Hematopoietic multipotent progenitor cell treated with erythropoietin and hydrocortisone succinate and interleukin-3 and kit ligand, for 8 days (in vitro differentiated cells): ENCODE measurements around the gene CCDC146.
A peak's percentile ranks its signal among the peaks of the same experiment; 100 is the strongest.
"Not testable (repeated sequence)": the region's sequence is repeated elsewhere in the genome, so short reads cannot be mapped to it uniquely, and the experiment has no call there.

Experiments
- DNase-seq: peaks from one replicate; pipeline ENCODE4 v3.0.0-alpha.2; 2015

The CCDC146 gene

DNA sequence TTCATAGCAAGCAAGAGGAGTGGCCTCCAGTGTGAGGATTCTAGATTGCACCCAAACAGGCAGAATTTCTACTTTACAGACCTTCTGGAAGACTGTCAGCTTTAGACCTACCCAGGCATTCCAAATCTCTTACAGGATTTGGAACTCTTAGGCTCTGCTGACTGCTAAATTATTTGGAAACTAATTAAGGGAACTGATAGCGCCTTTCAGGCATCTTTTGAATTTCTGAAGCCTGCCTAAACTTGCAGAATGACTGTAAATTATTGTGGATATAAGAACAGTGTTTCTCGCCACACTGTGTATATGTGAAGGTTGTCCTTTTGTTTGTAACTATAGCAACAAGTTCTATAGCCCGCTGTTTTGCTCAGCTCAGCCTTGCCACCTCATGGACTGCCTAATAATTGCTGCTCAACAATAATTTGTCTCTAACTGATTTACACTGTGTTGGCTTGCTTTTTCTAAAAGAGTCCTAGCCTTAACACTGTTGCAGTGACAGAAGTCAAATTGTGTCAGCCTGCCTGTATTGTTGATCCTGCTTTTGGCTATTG is 32.6 kb downstream of the CCDC146 start:
- DNase-seq: not testable (repeated sequence)

DNA sequence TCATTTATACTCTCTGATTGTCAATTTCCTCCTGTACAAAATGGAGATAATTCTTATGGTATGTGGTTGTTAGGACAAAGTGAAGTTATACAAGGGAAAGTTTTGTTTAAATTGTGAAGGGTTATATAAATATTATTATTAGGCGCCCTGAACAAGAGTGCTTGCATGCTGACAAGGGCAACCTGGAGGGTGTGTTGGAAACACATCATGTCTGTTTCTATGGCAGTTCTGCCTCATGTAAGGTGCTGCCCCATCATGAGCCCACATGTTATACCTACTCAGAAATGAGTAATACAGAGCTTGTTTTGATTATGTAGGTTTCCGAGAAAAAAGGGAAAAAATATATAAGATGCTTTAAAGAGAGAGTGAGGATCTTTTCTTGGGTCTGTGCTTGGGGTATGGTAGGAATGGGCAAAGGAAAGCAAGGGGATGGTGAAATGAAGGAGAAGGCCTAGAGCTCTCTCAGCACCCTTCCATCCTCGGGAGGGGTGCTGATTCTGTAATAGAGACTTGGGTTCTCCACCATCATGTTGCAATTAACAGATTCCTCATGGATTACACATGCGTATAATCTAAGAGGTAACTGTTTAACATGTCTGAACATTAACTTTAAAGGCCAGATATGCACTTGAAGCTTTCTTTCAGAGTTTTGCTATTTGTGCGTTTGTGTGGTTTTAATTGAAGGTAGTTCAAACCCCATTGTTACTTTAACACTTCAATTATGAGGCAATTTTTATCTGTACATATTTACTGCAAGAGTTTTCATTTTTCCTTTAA is 33.4 kb downstream of the CCDC146 start:
- DNase-seq: not testable (repeated sequence)

DNA sequence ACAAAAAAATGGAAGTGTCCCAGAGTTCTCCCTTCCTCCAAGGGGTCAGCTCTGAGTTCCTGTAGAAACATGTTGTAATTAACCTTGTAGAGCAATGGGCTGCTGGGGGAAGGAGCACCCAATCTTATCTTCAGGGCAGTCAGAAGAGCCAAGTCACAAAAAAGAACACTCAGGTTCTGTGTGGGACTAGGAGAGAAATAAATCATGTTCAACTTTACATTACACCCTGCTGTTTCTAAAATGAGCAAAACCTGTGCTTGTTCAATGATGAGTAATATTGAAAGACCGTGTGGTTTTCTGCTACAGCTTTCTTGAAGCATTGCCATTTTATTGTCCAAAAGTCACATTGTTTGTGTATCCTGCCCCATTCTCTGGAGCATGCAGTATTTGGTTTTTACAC is 34.6 kb downstream of the CCDC146 start:
- not testable (repeated sequence) for DNase-seq

DNA sequence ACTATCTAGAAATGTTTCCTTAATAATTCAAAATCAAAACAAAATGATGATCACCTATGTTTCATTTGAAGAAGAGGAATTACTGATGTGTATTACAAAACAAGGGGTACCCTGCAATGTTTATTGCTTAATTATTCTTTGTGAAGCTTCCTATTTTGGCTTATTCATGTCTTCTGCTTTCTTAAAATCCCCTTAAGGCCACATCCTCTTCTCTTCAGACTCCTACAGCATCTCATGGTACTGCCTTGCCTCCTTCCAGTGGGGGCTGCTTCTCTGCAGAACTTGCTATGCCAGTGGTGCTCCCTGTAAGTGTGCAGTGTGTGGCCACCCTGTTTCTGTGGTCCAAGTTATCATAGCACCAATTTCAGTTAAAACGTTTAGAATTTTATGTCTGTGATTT is 35.0 kb downstream of the CCDC146 start:
- no peak for DNase-seq

DNA sequence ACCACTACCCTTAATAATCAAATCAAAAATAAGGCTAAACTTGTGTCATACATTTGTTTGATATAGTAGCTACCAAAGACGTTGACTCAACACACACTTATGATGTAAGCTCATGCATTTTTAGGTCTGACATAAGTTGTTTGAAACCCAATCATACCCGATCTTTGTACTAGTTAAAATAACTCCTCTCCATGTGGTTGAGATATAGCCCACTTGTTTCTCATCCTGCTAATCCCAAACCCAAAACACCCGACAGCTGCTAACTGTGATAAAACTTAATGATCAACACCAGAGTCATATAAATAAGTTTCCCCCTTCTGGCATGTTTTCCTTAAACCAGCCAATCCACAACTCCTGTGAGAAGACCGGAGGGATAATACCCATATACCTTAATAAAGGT is 48.7 kb downstream of the CCDC146 start:
- not testable (repeated sequence) for DNase-seq

DNA sequence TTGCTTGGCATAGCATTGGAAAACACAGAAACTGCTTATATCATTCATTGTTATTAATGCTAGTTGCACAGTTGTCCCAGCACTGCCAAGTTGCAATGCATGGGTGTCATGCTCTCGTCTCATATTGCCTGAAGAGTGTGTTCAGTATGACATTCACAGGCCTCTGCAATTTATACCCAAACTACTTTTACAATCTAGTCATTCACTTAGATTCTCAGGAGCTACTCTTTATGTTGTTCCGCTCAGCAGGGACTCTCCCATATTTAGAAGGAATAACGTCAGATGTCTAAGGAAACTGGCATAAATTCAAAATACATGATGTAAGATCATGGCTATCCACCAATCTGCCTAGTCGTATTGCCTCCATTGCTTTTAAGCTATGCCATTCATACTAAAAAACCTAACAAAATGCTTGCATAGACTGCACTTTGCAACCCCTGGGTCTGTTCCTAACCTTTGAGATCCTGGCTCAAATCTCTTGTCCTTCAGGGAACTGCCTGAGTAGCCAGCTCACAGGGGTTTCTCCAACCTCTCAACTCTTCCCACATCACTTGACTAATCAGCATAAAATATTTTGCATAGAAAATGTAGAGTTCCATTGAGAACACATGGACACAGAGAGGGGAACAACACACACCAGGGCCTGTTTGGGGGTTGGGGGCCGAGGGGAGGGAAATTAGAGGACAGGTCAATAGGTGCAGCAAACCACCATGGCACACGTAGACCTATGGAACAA is 50.2 kb downstream of the CCDC146 start:
- not testable (repeated sequence) for DNase-seq

DNA sequence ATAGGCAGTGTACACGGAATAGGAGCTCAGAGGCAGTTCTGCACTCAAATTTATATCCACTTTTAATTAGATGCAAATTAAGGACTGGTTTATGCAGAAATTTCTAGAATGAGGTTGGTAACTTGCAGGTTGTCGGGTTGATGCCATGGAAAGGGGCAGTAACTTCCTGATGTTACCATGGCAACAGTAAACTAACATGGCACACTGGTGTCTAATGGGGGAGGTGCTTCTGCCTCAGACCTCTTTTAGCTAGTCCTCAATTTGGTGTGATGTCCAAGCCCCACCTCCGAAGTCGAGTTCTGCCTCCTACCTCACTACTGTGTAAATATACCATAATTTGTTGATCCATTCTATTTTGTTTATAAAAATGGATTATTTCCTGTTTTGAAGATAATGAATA is 52.0 kb downstream of the CCDC146 start:
- not testable (repeated sequence) for DNase-seq

DNA sequence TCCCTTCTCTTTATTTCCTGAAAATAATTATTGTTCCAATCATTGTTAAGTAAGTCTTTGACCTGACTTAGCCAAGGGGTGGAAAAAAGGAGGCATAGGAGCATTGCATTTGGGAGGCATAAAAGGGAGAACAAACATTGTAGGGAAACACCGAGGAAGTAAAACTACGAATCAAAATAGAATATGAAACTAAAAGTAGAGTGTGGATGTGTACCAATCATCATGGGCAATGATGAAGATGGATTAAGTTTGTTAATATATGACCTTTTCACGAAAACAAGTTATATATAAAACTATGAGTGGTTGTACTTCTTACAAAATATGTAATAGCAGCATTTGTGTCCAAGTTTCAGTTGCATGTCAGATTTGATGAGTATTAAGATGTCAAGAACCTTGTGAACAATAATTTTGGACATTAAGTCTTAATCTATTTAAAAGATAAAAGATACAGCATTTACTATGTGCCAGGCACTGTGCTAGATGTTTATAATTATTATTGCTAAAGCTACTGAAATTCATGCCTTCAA is 52.9 kb downstream of the CCDC146 start:
- DNase-seq: not testable (repeated sequence)

DNA sequence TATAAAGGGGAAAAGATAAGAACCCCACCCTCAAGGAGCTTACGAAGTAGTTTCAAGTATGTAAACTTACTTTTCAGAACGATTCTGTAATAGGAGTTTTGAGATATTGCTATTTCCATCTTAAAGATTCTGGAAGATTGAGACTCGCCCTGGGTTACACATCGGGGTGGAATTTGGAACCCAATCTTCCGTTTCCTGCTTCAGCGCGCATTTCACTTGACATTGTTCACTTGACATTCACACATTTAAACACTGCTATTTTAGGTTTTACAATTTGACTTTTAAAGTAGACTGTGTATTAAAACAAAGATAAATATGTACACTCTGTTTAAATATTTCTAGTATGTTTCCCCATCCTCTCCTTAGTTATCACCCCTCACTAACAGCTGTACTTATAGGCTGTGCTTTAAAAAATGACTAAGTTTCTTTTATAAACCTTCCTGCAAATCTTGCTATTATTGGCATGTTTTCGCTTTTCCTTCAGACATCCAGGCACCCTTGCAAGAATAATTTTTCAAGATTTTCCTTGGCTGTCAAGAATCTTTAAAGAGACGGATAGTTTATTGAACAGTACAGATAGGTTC is 55.0 kb downstream of the CCDC146 start:
- DNase-seq: not testable (repeated sequence)

DNA sequence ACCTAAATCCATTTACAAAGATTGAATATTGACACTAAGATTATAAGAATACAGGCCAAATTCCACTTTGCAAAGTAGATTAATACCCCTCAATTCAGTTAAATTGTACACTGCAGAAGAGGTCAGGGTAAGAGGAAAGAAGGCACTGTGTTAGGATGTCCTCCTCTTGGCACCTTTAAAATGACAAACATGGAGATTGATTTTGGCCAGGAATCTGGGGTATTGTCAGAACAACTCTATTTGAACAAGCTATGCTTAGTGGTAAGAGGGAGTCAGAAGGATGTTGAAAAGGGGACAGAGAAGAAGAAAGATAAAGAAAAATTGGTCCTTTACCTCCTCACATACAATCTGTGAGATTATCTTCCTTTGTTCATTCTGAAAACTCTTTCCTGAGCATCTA is 55.6 kb downstream of the CCDC146 start:
- not testable (repeated sequence) for DNase-seq

DNA sequence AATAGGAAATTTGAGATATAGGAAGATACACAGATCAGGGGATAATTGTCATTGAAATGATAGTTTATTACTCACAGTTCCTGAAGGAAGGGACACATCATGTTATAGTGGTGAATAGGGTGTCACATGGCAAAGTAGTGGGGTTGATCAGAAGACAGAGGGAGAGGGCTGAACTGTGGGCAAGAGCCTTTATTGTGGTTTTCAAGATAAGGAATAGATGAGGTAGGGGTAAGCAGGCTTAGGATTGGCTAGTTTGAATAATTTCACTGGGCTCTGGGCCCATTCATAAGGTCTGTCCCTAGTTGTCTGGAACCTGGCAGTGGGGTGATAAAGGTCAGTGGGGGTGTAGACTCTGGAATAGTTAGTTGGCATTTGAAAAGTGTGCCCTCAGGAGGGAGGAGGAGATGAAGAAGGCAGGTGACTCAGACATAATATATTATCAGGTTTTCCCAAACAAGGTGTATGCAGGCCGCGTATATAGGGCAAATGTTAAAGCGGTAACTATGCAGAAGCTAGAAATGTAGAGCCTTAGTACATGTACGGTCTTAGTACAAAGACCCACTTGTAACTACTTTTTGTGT is 58.7 kb downstream of the CCDC146 start:
- DNase-seq: peak; percentile 69

DNA sequence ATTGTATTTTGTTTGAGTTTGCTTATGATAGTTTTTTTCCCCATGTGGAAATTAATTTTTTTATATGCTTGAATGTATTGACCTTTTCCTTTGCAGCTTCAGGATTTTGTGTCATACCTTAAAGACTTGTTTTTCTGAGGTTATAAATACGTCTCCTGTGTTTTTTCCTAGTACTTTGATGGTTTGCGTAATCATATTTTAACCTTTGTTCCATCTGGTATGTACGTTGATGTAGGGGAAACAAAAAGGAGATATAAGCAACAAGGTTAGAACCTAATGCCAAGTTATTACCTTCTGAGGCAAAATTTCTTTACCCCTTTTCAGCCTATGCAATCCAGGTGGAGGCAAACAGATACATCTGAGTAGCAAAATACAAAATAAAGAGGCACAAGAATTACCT is 59.3 kb downstream of the CCDC146 start:
- DNase-seq: no peak

DNA sequence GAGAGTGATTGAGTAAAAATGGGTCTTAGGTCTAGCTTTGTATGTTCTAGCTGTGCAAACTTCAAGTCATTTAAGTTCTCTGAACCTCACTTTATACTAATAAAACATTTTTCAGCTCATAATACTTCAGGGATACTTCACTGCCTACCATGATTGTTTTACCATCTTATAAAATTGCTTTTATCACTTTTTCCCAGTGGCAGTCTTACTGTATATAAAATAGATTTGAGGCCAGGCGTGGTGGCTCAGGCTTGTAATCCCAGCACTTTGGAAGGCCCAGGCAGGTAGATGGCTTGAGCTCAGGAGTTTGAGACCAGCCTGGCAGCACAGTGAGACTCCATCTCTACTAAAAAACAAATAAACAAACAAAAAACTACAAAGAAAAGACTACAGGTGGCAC is 59.8 kb downstream of the CCDC146 start:
- no peak for DNase-seq

DNA sequence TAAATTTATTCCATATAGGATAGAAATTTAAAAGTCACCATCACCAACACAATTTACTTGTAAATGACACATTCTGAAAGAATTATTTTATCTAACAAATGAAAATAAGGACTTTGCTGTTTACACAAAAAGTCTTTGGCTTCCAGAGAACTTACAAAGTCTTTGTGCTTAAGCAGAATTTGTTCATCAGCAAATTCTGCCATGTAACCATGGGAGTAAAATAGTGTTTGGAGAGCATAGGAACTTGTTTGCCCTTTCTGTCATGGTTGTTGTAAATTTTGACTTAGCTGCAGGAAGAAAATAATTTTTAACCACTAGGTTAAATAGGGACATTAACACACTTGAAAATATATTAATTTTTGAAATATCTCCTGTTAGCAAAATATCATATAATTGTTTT is 62.0 kb downstream of the CCDC146 start:
- no peak for DNase-seq

DNA sequence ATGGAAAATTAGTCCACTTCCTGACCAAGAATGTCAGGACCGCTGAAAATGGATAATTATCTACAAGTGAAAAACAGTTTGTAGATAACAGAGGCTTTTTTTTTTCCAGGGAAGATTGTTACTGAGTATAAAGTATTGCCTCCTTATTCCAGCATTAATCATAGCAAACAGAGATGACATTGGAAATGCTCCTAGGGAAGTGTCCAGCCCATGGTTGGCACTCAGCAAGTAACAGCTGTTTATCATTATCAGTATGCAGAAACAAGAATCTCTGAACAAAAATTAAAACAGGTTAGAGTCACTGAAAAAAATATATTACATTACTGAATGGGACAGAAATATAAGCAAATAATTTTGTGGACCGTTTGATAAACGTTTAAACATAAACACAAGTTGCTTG is 62.6 kb downstream of the CCDC146 start:
- no peak for DNase-seq

DNA sequence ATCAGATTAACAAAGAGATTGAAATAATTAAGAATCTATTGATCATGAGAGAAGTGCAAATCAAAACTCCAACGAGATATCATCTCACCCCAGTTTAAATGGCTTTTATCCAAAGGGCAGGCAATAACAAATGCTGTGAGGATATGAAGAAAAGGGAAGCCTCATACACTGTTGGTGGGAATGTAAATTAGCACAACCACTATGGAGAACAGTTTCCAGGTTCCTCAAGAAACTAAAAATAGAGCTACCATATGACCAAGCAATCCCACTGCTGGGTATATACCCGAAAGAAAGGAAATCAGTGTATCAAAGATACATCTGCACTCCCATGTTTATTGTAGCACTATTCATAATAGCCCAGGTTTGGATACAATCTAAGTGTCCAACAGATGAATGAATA is 63.5 kb downstream of the CCDC146 start:
- DNase-seq: no peak

DNA sequence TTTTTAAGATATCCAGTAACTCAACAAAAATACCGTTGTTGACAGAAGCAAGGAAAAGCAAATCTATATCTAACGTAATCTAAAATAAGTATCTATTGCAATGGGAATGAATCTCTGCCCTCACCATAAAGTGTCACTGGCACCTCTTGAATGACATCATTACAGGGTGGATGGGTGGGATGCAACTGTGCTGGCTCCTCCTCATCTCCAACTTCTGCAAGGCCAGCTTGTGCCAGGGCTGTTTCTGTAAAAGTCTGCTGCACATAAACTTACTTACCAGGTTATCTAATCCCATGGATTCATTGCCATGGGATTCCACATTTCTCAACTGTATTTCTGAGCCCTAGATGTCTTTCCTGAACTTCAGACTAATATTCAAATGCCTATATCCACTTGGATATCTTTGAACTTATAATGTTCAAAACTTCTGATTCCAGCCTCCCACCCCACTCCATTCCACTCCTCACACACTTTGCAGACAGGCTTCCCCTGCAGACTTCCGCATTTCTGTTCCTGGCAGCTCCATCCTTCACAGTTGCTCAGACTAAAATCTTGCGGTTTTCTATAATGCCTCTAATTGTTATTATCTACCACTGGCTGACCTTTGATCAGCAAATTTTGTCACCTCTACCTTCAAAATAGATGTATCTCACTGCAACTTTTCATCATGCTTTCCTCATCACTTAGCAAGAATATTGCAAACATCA is 66.5 kb downstream of the CCDC146 start:
- peak; percentile 19 for DNase-seq

DNA sequence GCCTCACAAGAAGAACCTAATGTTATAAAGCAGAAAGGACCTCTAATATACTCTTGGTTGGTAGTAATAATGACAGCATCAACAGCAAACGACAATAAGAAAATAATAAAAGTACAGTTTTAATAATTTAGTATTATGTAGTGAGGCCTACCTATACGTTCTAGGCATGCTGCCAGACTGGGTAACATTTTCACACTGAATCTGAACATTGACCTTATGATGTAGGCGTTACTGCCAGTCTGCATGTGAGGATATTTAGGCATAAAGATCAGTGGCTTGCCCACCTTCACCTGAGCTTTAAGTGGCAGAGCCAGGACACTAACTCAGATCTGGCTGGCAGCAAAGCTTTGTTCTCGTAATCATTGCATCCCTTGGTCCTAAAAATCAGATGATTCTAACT is 74.7 kb downstream of the CCDC146 start:
- no peak for DNase-seq

DNA sequence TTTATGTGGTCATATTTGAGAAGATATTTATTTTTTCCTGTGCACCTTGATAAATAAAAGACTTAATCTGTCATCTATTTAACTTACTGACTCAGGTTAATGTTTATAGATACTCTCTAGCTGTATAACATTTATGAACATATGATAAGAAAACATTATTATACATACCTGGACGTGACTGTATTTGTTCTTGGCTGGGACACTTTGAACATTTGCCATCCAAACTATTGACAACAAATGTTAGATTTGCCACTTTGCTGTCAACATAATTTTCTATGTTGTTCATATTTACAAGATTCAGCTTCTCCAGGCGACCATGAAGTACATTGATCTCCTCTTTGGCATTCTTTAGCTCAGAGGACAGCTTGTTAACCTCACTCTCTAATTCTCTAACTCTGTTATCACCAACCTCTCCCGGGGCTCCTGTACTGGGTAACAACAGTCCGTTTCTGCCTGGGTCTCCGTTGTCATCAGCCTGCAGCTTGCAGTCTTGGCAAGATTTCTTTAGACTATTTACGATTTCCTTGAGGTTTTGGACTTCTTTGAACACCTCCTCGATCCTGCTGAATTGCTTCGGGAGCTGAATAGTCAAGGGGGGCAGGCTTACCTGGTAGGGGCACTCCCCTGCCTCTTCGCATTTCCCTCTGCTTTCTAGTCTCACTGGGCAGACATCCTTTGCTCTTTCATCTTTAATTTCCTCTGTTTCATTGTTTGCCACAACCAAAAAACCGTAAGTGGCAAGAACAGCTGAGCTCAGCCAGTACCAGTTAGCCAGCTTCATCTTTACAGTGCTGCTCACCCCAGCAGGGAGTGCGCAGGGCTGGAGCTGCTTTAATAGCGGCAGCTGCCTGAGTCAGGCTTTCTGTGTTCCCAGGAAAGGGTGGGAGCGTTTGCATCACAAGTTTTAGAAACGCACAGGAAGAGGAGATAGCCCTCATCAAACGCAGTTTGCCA is 76.9 kb downstream of the CCDC146 start, which contains the start of gene FGL2:
FGL2 (minus strand) TSS at position 807 of the 954 bp plus-strand sequence; CDS start at position 781, 26 bp downstream.
- DNase-seq: no peak

DNA sequence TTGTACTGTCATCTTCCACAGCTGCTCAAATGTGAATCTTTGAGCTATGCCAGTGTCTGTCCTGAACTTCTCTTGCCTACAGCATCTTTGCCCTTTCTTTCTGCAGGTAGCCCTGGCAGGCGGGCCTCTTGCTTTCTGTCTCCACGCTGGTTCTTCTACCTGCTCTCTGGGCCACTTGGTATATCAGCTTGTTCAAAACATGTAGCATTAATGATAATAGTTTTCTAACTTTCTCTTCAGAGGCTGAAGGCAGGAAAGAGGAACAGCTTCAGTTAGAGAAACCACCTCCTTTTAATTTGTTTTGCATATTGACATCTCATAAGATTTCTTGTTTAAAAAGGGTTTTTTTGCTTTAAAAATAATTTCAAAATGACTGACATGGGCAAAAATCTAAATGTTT is 78.1 kb downstream of the CCDC146 start:
- DNase-seq: no peak

DNA sequence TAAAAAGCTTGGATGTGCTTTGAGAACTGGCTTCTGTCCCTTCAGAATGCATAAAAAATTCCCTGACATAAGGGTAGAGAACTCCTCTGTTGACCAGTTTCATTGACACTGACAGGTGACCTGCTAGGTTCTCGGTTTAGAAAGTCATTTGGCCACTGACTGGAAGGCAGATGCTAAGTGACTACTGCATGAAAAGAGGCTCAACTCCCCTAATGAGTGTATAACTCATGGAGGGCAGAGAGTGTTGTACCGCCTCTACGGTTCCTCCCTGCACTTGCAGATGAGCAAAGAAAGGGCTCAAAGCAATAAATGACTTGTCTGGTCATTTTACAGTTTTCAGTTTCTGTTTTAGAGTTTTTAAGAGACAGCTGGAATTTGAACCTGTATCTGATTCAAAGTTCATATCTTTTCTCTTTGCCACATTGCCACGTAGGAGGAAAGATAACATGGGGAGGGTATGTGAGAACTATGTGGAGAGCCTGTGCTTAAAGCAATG is 80.1 kb downstream of the CCDC146 start:
- DNase-seq: no peak
